ENCODE measurements around the gene BORCS5.
"Not testable (repeated sequence)": the region's sequence is repeated elsewhere in the genome, so short reads cannot be mapped to it uniquely, and the experiment has no call there.

Gene BORCS5

GRCh38 chr12:12466157-12466556, 109.3 kb downstream of the BORCS5 start:
- DNase-seq = peak in 1 of 2 experiments; percentile 45

- peak; percentile 29 to 55 for DNase-seq
These were observed 110.4 kb downstream of the BORCS5 start for GRCh38 chr12:12467264-12467663.

- DNase-seq = peak in 1 of 2 experiments; percentile 24
These were observed 110.9 kb downstream of the BORCS5 start for GRCh38 chr12:12467688-12468261.

- DNase-seq = no peak
These were observed 111.7 kb downstream of the BORCS5 start for GRCh38 chr12:12468575-12468974.

GRCh38 chr12:12469386-12469785, 112.5 kb downstream of the BORCS5 start:
- DNase-seq = no peak

- DNase-seq = no peak
These were observed 114.0 kb downstream of the BORCS5 start for GRCh38 chr12:12470751-12471306.

GRCh38 chr12:12471982-12472961, 115.4 kb downstream of the BORCS5 start:
- DNase-seq = not testable (repeated sequence)

GRCh38 chr12:12473223-12473622, 116.3 kb downstream of the BORCS5 start:
- no peak for DNase-seq

- no peak for DNase-seq
These were observed 117.6 kb downstream of the BORCS5 start for GRCh38 chr12:12474471-12474928.

GRCh38 chr12:12474931-12475795, 118.3 kb downstream of the BORCS5 start:
- DNase-seq = peak in 1 of 2 experiments; percentile 26

- DNase-seq = no peak
These were observed 120.1 kb downstream of the BORCS5 start for GRCh38 chr12:12476857-12477531.

- DNase-seq = no peak
These were observed 120.6 kb downstream of the BORCS5 start for GRCh38 chr12:12477532-12477890.

- DNase-seq = no peak
These were observed 123.2 kb downstream of the BORCS5 start for GRCh38 chr12:12480074-12480473.

- no peak for DNase-seq
These were observed 124.8 kb downstream of the BORCS5 start for GRCh38 chr12:12481631-12482030.

- DNase-seq = no peak
These were observed 125.4 kb downstream of the BORCS5 start for GRCh38 chr12:12482150-12482761.

- DNase-seq = no peak
These were observed 126.1 kb downstream of the BORCS5 start for GRCh38 chr12:12482959-12483358.

GRCh38 chr12:12483438-12483837, 126.6 kb downstream of the BORCS5 start:
- no peak for DNase-seq

GRCh38 chr12:12486661-12487240, 129.9 kb downstream of the BORCS5 start:
- no peak for DNase-seq

- DNase-seq = no peak
These were observed 130.6 kb downstream of the BORCS5 start for GRCh38 chr12:12487490-12487889.

GRCh38 chr12:12488296-12488695, 131.4 kb downstream of the BORCS5 start:
- DNase-seq = no peak

GRCh38 chr12:12488823-12489550, 132.1 kb downstream of the BORCS5 start:
- no peak for DNase-seq
